ENCODE measurements around the gene SLC25A39.

The SLC25A39 gene

DNA sequence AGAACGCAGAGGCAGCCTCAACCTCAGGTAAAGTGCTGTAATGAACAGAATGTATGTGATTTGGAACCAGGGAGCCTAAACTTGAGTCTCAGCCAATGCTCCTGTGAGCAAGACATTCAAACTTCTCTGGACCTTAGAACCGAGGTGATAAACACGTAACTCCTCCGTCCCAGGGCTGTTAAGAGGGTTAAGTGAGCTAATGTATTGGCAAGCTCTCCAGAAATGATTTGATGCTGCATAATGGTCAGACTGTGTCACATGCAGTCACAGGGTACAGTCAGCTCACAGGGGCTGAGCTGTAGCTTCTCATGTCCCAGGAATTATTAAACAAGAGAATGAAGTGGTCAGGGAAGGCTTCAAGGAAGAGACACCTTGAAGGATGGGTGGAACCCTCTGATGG is 46.6 kb downstream of the SLC25A39 start:
- peak; percentile 9 for DNase-seq (ENCODE audit: low read depth)

DNA sequence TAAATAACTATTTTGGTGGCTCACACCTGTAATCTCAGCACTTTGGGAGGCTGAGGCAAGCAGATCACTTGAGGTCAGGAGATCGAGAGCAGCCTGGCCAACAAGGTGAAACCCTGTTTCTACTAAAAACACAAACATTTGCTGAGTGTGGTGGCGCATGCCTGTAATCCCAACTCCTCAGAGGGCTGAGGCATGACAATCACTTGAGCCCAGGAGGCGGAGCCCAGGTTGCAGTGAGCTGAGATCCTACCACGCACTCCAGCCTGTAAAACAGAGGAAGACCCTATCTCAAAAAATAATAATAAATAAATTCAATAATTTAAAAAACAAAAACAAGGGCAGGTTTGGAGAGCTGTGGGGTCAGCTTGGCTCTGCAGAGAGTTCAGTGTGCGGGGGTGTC is 51.0 kb downstream of the SLC25A39 start:
- DNase-seq (ENCODE audit: low read depth): no peak

DNA sequence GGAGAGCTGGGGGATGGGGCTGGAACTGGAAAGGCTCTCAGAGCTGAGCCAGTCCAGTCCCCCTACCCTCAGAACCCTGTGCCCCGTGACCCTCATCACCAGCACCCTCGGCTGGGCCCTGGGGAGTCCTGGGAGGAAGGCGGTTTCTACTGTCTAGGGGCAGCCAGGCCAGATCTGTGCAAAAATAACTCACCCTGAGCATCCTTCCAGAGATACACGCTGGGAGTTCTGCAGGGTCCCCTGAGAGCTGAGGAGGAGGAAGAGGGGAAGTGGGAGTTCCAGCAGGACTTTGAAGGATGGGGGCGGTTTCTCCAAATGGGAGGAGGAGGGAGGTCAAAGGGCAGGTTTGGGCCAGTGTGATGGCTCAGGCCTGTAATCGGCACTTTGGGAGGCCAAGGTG is 51.7 kb downstream of the SLC25A39 start:
- no peak for DNase-seq (ENCODE audit: low read depth)

DNA sequence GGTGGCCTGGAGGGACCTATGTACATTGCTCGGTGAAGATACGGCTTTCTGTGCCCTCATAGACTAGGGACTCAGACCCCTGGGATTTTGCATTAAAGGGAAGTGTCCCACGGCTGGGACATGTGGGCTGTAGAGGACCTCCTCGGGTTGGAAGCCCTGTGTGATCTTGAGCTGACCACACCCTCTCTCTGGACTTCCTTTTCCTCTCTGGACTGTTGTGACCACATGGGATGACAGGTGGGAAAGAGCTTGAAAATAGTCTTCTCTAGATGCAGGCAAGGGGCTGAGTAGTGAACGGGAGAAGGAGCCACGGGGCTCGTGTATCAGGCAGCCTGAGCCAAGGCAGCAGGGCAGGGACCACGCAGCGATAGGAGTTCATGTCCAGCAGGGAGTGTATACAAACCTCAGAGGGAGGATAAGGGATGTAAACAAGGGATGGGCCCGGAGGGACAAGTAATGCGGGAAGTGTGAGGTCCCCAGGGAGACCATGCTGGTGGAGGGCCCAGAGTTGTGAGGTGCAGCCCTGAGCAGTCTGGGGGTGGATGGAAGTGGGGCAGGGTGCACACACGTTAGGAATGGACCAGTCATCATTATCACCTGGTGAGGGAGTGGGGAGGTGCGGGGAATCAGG is 52.2 kb downstream of the SLC25A39 start:
- DNase-seq (ENCODE audit: low read depth): no peak
